ENCODE data around the gene MAPKAP1.

MAPKAP1 gene

DNA sequence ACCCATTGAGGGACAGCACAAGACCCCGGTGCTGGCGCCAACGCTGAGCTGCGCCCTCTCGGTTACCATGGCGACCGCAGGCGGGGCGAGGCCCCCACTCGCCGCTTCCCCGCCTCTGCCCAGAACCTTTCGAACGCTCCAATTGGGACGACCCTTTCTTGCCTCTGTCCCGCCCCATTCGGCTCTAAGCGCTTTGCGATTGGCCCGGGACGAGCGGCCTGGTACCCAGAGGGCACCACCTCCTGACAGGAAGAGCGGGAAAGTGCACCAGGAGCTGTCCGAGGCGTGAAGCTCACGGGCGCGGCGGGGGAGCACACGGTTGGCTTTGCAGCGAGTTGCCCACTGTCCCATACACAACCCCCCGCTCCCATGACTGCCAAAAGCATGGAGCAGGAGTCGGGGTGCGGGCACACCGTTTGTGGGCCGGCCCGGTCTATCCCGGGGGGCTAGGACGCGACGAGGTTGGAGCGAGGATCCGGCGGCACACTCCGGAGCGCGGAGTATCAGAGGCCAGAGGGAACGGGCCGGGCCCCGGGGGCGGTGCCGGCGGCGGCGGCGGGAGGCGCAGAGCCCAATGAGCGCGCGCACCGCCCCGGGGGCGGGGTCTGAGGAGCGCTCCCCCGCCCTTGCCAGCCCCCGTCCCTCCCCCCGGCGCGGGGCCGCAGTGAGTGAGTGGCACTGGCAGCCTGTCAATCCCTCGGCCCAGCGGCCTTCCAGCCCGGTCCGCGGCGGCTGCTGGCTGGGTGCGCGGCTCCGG lies 39.2 kb upstream of the MAPKAP1 start:
- peak overlapping the region; percentile 79 for H3K27ac ChIP-seq (replicated peaks)
- TF ChIP-seq GABPA (IDR thresholded peaks at IDR 0.05; ENCODE audit: low read depth) (no peak; the same call in 1 of the 2 replicates), POLR2AphosphoS5 (IDR thresholded peaks at IDR 0.05; ENCODE audit: low read depth) (peak; percentile 65; the same call in 1 of the 2 replicates)
- TF ChIP-seq, protein P1, sequence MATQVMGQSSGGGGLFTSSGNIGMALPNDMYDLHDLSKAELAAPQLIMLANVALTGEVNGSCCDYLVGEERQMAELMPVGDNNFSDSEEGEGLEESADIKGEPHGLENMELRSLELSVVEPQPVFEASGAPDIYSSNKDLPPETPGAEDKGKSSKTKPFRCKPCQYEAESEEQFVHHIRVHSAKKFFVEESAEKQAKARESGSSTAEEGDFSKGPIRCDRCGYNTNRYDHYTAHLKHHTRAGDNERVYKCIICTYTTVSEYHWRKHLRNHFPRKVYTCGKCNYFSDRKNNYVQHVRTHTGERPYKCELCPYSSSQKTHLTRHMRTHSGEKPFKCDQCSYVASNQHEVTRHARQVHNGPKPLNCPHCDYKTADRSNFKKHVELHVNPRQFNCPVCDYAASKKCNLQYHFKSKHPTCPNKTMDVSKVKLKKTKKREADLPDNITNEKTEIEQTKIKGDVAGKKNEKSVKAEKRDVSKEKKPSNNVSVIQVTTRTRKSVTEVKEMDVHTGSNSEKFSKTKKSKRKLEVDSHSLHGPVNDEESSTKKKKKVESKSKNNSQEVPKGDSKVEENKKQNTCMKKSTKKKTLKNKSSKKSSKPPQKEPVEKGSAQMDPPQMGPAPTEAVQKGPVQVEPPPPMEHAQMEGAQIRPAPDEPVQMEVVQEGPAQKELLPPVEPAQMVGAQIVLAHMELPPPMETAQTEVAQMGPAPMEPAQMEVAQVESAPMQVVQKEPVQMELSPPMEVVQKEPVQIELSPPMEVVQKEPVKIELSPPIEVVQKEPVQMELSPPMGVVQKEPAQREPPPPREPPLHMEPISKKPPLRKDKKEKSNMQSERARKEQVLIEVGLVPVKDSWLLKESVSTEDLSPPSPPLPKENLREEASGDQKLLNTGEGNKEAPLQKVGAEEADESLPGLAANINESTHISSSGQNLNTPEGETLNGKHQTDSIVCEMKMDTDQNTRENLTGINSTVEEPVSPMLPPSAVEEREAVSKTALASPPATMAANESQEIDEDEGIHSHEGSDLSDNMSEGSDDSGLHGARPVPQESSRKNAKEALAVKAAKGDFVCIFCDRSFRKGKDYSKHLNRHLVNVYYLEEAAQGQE (IDR thresholded peaks at IDR 0.05; ENCODE audit: insufficient replicate concordance, low read depth), result peak; percentile 74
- H3K27me3 ChIP-seq (ENCODE audit: insufficient read depth, poor library complexity, severe bottlenecking), result no peaks in the 10 kb centered on the region
- H3K4me3 ChIP-seq (replicated peaks; ENCODE audit: insufficient read depth, low read length), result peak overlapping the region; percentile 86
- peak; percentile 90 to 96 for DNase-seq (ENCODE audit: low read depth in 1 of 2, low spot score in 1 of 2)

DNA sequence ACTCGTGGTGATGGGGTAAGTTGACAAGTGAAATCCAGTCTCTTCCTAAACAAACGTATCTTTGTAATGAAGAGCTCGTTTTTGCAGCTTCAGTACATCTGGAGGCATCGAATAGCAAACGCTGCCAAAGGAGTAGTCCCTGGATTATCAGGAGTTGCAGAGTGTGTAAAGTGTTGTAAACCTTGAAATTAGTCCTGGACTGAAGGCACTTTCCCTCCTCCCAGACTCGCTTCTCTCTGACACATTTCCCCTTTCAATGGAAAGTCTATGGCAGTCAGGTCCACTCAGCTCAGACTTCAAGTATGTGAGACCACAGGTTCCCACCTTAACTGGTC lies 38.6 kb upstream of the MAPKAP1 start:
- peak overlapping the region; percentile 79 for H3K27ac ChIP-seq (replicated peaks)
- H3K27me3 ChIP-seq (ENCODE audit: insufficient read depth, poor library complexity, severe bottlenecking), result no peaks in the 10 kb centered on the region
- TF ChIP-seq SPI1 (IDR thresholded peaks at IDR 0.05; ENCODE audit: borderline replicate concordance, low read depth), result no peak
- no peak for TF ChIP-seq GABPA (IDR thresholded peaks at IDR 0.05; ENCODE audit: low read depth)
- TF ChIP-seq, protein P2, sequence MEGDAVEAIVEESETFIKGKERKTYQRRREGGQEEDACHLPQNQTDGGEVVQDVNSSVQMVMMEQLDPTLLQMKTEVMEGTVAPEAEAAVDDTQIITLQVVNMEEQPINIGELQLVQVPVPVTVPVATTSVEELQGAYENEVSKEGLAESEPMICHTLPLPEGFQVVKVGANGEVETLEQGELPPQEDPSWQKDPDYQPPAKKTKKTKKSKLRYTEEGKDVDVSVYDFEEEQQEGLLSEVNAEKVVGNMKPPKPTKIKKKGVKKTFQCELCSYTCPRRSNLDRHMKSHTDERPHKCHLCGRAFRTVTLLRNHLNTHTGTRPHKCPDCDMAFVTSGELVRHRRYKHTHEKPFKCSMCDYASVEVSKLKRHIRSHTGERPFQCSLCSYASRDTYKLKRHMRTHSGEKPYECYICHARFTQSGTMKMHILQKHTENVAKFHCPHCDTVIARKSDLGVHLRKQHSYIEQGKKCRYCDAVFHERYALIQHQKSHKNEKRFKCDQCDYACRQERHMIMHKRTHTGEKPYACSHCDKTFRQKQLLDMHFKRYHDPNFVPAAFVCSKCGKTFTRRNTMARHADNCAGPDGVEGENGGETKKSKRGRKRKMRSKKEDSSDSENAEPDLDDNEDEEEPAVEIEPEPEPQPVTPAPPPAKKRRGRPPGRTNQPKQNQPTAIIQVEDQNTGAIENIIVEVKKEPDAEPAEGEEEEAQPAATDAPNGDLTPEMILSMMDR (IDR thresholded peaks at IDR 0.05; ENCODE audit: insufficient read depth, low read length), result no peak
- TF ChIP-seq POLR2AphosphoS5 (IDR thresholded peaks at IDR 0.05; ENCODE audit: low read depth), result no peak
- TF ChIP-seq, protein P1 (IDR thresholded peaks at IDR 0.05; ENCODE audit: insufficient replicate concordance, low read depth), result no peak
- H3K4me3 ChIP-seq (replicated peaks; ENCODE audit: insufficient read depth, low read length), result peak overlapping the region; percentile 86
- no peak for DNase-seq (ENCODE audit: low read depth in 1 of 2, low spot score in 1 of 2)

DNA sequence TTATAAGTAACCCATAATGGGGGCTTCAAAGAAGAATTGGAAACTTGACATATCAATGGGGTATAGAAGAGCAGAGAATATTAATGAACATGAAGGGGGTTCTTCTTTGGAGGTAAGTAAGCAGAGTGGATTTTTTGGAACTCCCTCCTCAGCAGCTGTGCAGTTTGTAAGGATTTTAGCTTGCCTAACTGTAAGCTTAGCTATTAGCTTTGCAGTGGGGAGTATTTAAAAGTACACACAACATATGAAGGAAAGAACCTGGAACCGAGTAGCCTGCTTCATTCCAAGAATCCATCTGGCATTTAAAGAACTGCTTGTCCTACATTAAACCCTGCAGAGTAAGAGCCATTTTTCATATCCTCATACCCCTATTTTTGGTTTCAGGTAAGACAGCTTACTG lies 38.0 kb upstream of the MAPKAP1 start:
- Histone ChIP-seq H3K4me3 (replicated peaks; ENCODE audit: insufficient read depth, low read length) (no peak overlapping the region), H3K27me3 (ENCODE audit: insufficient read depth, poor library complexity, severe bottlenecking) (no peaks in the 10 kb centered on the region), H3K27ac (replicated peaks) (no peak overlapping the region)
- TF ChIP-seq SPI1 (IDR thresholded peaks at IDR 0.05; ENCODE audit: borderline replicate concordance, low read depth) (no peak), GABPA (IDR thresholded peaks at IDR 0.05; ENCODE audit: low read depth) (no peak), POLR2AphosphoS5 (IDR thresholded peaks at IDR 0.05; ENCODE audit: low read depth) (no peak)
- TF ChIP-seq, protein P2 (IDR thresholded peaks at IDR 0.05; ENCODE audit: insufficient read depth, low read length), result no peak
- TF ChIP-seq, protein P1 (IDR thresholded peaks at IDR 0.05; ENCODE audit: insufficient replicate concordance, low read depth), result no peak
- no peak for DNase-seq (ENCODE audit: low read depth in 1 of 2, low spot score in 1 of 2)

Measured in HL-60 (cell line).